GM19238 (cell line): Measurements from ENCODE around the gene MACROD2.

ENCODE experiments used
- DNase-seq: peaks from one replicate; pipeline ENCODE4 v3.0.0; 2011; ENCODE audit warnings: low spot score; ENCODE audit not compliant: insufficient read length

The MACROD2 gene

GRCh38 chr20:15609921-15610320, 1614.6 kb downstream of the MACROD2 start:
- no peak for DNase-seq

GRCh38 chr20:15610787-15611186, 1615.5 kb downstream of the MACROD2 start:
- DNase-seq, result no peak

GRCh38 chr20:15611541-15611940, 1616.2 kb downstream of the MACROD2 start:
- DNase-seq, result no peak

GRCh38 chr20:15612198-15612597, 1616.9 kb downstream of the MACROD2 start:
- no peak for DNase-seq

GRCh38 chr20:15612769-15613168, 1617.5 kb downstream of the MACROD2 start:
- no peak for DNase-seq

GRCh38 chr20:15613530-15613929, 1618.2 kb downstream of the MACROD2 start:
- no peak for DNase-seq

GRCh38 chr20:15616626-15617025, 1621.3 kb downstream of the MACROD2 start:
- no peak for DNase-seq

- DNase-seq, result no peak
Observed at GRCh38 chr20:15618110-15618509, 1622.8 kb downstream of the MACROD2 start.

- DNase-seq, result no peak
Observed at GRCh38 chr20:15618912-15619311, 1623.6 kb downstream of the MACROD2 start.

- DNase-seq, result no peak
Observed at GRCh38 chr20:15619341-15619740, 1624.0 kb downstream of the MACROD2 start.

GRCh38 chr20:15619816-15620215, 1624.5 kb downstream of the MACROD2 start:
- no peak for DNase-seq

- DNase-seq, result no peak
Observed at GRCh38 chr20:15622368-15622767, 1627.1 kb downstream of the MACROD2 start.

- DNase-seq, result no peak
Observed at GRCh38 chr20:15623215-15623614, 1627.9 kb downstream of the MACROD2 start.

GRCh38 chr20:15625981-15626380, 1630.7 kb downstream of the MACROD2 start:
- no peak for DNase-seq

- no peak for DNase-seq
Observed at GRCh38 chr20:15627089-15627488, 1631.8 kb downstream of the MACROD2 start.

- DNase-seq, result no peak
Observed at GRCh38 chr20:15627501-15627903, 1632.2 kb downstream of the MACROD2 start.

GRCh38 chr20:15628851-15629353, 1633.6 kb downstream of the MACROD2 start:
- no peak for DNase-seq

GRCh38 chr20:15630360-15630759, 1635.0 kb downstream of the MACROD2 start:
- no peak for DNase-seq

GRCh38 chr20:15632680-15633079, 1637.4 kb downstream of the MACROD2 start:
- DNase-seq, result no peak

- DNase-seq, result no peak
Observed at GRCh38 chr20:15634102-15634501, 1638.8 kb downstream of the MACROD2 start.

GRCh38 chr20:15637546-15637945, 1642.2 kb downstream of the MACROD2 start:
- no peak for DNase-seq

- no peak for DNase-seq
Observed at GRCh38 chr20:15637950-15638754, 1642.8 kb downstream of the MACROD2 start.

GRCh38 chr20:15638816-15639215, 1643.5 kb downstream of the MACROD2 start:
- no peak for DNase-seq
